Neural crest cell (in vitro differentiated cells): Measurements from ENCODE around the gene PAX2. TPM values are rescaled to one million over a fixed set of nuclear protein-coding genes. Genes with fewer than 3 reads are reported as not detected.

ENCODE experiments used
- DNase-seq: peaks from one replicate; pipeline ENCODE4 v3.0.0; 2021; ENCODE audit warnings: low read depth, mixed read lengths, low spot score
- H3K27ac Mint-ChIP-seq: one replicate; pipeline ENCODE4 v1.8.0; 2021; ENCODE audit warnings: mild to moderate bottlenecking, mixed read lengths; ENCODE audit not compliant: unreplicated experiment
- H3K27me3 Mint-ChIP-seq: 2 replicates; pipeline ENCODE4 v1.8.0; 2021; ENCODE audit warnings: low read depth, mild to moderate bottlenecking, mixed read lengths
- H3K36me3 Mint-ChIP-seq: 2 replicates; pipeline ENCODE4 v1.8.0; 2021; ENCODE audit warnings: low read depth, mild to moderate bottlenecking, mixed read lengths
- H3K4me1 Mint-ChIP-seq: 2 replicates; pipeline ENCODE4 v1.8.0; 2021; ENCODE audit warnings: mixed read lengths
- H3K4me3 Mint-ChIP-seq: one replicate; pipeline ENCODE4 v1.8.0; 2021; ENCODE audit warnings: mild to moderate bottlenecking, mixed read lengths
- H3K9me3 Mint-ChIP-seq: 2 replicates; pipeline ENCODE4 v1.8.0; 2021; ENCODE audit warnings: mixed read lengths
- total RNA-seq: library from RNA; stranded (reverse); gene quantifications from 2 replicates; pipeline ENCODE4 v1.2.1, GENCODE V29; 2021
- TF ChIP-seq, protein P1 (sequence below): fragments of 200-600 bp; sonication (generic); conservative IDR thresholded peaks from 2 replicates; pipeline ENCODE4 v1.5.0; 2021; ENCODE audit warnings: antibody characterized with exemption, mild to moderate bottlenecking

PAX2 gene
- total RNA-seq, 1 donor from 2014 or later: 1.5 TPM

GRCh38 chr10:100779329-100779728 lies 33.9 kb downstream of the PAX2 start:
- peaks cover 55% of the 10 kb centered on the region for H3K27me3 Mint-ChIP-seq
- TF ChIP-seq, protein P1, sequence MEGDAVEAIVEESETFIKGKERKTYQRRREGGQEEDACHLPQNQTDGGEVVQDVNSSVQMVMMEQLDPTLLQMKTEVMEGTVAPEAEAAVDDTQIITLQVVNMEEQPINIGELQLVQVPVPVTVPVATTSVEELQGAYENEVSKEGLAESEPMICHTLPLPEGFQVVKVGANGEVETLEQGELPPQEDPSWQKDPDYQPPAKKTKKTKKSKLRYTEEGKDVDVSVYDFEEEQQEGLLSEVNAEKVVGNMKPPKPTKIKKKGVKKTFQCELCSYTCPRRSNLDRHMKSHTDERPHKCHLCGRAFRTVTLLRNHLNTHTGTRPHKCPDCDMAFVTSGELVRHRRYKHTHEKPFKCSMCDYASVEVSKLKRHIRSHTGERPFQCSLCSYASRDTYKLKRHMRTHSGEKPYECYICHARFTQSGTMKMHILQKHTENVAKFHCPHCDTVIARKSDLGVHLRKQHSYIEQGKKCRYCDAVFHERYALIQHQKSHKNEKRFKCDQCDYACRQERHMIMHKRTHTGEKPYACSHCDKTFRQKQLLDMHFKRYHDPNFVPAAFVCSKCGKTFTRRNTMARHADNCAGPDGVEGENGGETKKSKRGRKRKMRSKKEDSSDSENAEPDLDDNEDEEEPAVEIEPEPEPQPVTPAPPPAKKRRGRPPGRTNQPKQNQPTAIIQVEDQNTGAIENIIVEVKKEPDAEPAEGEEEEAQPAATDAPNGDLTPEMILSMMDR: no peak

GRCh38 chr10:100780324-100780723 lies 34.9 kb downstream of the PAX2 start:
- H3K27me3 Mint-ChIP-seq: peaks cover 53% of the 10 kb centered on the region

More at GRCh38 chr10:100779329-100779728, 33.9 kb downstream of the PAX2 start:
- Mint-ChIP-seq H3K4me1 (peaks cover 19% of the 10 kb centered on the region), H3K9me3 (peaks cover 4% of the 10 kb centered on the region), H3K4me3 (no peak overlapping the region), H3K27ac (no peak overlapping the region), H3K36me3 (no peaks in the 10 kb centered on the region)
- DNase-seq: no peak

DNA sequence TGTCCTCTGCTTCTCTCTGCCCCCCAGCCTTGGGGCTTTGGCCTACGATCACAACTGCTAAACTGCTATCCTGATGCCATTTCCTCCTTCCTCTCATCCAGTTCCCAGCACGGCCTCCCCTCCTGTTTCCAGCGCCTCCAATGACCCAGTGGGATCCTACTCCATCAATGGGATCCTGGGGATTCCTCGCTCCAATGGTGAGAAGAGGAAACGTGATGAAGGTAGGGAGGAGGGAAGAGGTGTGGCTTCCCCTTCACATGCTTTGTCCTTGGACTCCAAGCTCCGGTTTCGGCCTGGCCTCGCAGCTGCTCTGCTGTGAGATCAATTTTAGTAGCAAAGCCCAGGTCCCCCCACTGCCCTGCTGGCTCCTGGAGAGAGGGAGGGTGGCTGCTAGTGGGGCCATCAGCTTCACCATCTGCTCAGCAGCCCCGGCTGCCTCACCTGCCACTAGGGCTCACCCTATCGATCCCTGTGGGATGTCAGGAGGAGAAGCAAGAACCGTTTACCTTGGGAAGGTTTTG lies 35.8 kb downstream of the PAX2 start:
- Mint-ChIP-seq H3K4me3 (no peak overlapping the region), H3K36me3 (no peaks in the 10 kb centered on the region), H3K27ac (no peak overlapping the region), H3K27me3 (peaks cover 51% of the 10 kb centered on the region), H3K4me1 (peaks cover 6% of the 10 kb centered on the region), H3K9me3 (peaks cover 4% of the 10 kb centered on the region)
- DNase-seq: no peak
- TF ChIP-seq, protein P1: no peak

More at GRCh38 chr10:100780324-100780723, 34.9 kb downstream of the PAX2 start:
- Mint-ChIP-seq H3K4me3 (no peak overlapping the region), H3K27ac (no peak overlapping the region), H3K36me3 (no peaks in the 10 kb centered on the region), H3K4me1 (peaks cover 13% of the 10 kb centered on the region), H3K9me3 (peaks cover 4% of the 10 kb centered on the region)
- TF ChIP-seq, protein P1: no peak
- no peak for DNase-seq

DNA sequence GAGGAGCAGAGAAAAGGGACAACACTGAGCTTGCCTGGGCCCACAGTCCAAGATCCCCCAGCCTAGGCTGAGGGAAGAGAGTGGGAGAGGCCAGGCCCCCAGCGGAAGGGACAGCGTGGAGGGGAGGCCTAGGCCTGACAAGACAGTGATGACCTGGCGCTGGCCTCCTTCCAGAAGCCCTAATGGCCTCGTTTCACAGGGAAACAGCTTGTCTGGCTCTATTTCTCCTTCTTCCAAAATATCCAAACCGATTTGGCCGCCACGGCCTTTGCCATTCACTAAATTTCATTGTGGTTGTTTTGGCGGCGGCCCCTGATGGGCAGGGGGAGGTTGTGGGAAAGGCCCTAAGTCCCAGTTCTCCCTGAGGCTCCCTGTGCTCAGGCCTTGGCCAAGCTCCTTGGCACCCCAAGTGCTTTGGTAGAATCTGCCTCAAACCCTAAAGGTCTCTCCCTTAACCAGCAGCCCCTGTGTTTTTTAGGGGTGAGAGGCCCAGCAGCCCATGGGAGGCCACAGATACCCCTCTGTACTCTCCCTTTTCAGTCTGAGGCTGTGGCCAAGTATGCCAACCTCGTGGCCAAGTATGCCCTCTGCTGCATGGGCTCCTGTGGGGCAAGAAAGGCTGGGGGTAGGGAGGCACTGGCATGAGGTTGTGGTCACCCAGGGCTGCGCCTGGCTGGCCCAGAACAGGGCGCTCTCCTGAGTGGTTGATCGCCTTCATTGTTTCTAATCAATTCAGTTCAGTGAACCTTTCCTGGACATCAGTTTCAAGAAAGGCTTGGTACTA lies 37.3 kb downstream of the PAX2 start:
- no peaks in the 10 kb centered on the region for H3K36me3 Mint-ChIP-seq
- H3K27me3 Mint-ChIP-seq: peaks cover 54% of the 10 kb centered on the region
- TF ChIP-seq, protein P1: no peak
- H3K4me3 Mint-ChIP-seq: no peak overlapping the region
- peak overlapping the region; percentile 57 for H3K27ac Mint-ChIP-seq
- no peak for DNase-seq
- H3K4me1 Mint-ChIP-seq: peaks cover 10% of the 10 kb centered on the region
- H3K9me3 Mint-ChIP-seq: peaks cover 4% of the 10 kb centered on the region

DNA sequence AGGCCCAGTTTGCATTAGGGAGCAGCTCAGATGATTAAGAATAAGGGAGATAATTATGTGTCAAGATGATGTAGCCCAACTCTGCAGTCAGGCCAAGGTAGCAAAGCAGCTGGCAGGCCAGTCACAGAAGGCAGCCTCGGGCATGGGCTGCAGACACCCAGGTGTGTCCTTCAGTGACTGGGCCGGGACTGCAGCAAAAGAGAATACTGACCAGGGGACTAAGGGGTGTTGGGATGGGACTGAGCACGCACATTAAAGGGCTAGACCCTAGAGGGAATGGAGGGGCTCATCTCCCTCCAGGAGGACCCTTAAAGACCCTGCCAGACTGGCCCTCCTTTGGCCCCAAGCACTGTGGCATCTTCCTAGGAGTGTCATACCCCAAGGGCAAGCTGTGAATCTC lies 38.7 kb downstream of the PAX2 start:
- Mint-ChIP-seq H3K4me1 (peaks cover 15% of the 10 kb centered on the region), H3K27me3 (peaks cover 57% of the 10 kb centered on the region), H3K9me3 (peaks cover 4% of the 10 kb centered on the region), H3K27ac (no peak overlapping the region), H3K4me3 (no peak overlapping the region), H3K36me3 (no peaks in the 10 kb centered on the region)
- no peak for DNase-seq
- TF ChIP-seq, protein P1: no peak
